H1 (cell line): ENCODE results near the gene ELAVL2. TPM values are rescaled to one million over a fixed set of nuclear protein-coding genes. Genes with fewer than 3 reads are reported as not detected.

Experiments used
- CTCF ChIA-PET: fragments of 300-600 bp; sonication (Branson Sonifier 250); formaldehyde crosslinking; loops from one replicate; lab custom pipeline; 2021; ENCODE audit not compliant: partially characterized antibody; lab: Charles Lee
- POLR2A ChIA-PET: fragments of 300-600 bp; sonication (Branson Sonifier 250); formaldehyde crosslinking; loops from one replicate; lab custom pipeline; 2021; ENCODE audit warnings: inconsistent platforms; ENCODE audit not compliant: partially characterized antibody; lab: Charles Lee
- DNase-seq, 2 experiments: peaks; one replicate each; pipeline versions ENCODE4 v3.0.0 to v3.0.0-alpha.2; 2010 to 2022; ENCODE audit warnings: low spot score in 2 of 2, low read depth in 1 of 2, mixed read lengths in 1 of 2
- FAIRE-seq: peaks from 2 replicates; lab custom pipeline; 2011; peaks lifted over from hg19 to GRCh38; lab: Jason Lieb, UNC
- H2AFZ ChIP-seq: 2 replicates; pipeline ENCODE4 v1.8.1; 2012; ENCODE audit warnings: low read length, inconsistent platforms
- H2AK5ac ChIP-seq: 2 replicates; pipeline ENCODE4 v1.6.1; 2013; ENCODE audit warnings: low read depth, low read length
- H2BK120ac ChIP-seq: replicated peaks from 2 replicates; pipeline ENCODE3; 2013; ENCODE audit warnings: low read depth, low read length, inconsistent platforms
- H2BK12ac ChIP-seq: 2 replicates; pipeline ENCODE4 v1.6.1; 2013; ENCODE audit warnings: low read depth, low read length
- H2BK15ac ChIP-seq: 2 replicates; pipeline ENCODE4 v1.6.1; 2013; ENCODE audit warnings: low read length
- H2BK20ac ChIP-seq: 2 replicates; pipeline ENCODE4 v1.6.1; 2013; ENCODE audit warnings: low read length
- H2BK5ac ChIP-seq: 2 replicates; pipeline ENCODE4 v1.6.1; 2013; ENCODE audit warnings: low read depth, low read length
- H3K14ac ChIP-seq: 2 replicates; pipeline ENCODE4 v1.6.1; 2013; ENCODE audit warnings: inconsistent platforms; ENCODE audit not compliant: insufficient read length
- H3K18ac ChIP-seq: 2 replicates; pipeline ENCODE4 v1.6.1; 2013; ENCODE audit warnings: low read length; ENCODE audit errors: extremely low read depth
- H3K23ac ChIP-seq: 2 replicates; pipeline ENCODE4 v1.6.1; 2013; ENCODE audit warnings: inconsistent platforms; ENCODE audit not compliant: insufficient read length
- H3K23me2 ChIP-seq: 2 replicates; pipeline ENCODE4 v1.6.1; 2013; ENCODE audit warnings: low read depth, low read length
- H3K27ac ChIP-seq: 2 replicates; pipeline ENCODE4 v1.6.1; 2011; ENCODE audit warnings: low read depth, low read length, inconsistent platforms
- H3K27me3 ChIP-seq, 4 experiments: replicated peaks in 1 of 4; 1 replicate in 1 of 4; 2 replicates in 3 of 4; pipeline versions ENCODE4 v1.6.1 to v1.8.1; 2011 to 2013; ENCODE audit warnings: low read length in 3 of 4, mild to moderate bottlenecking in 3 of 4, inconsistent platforms in 2 of 4, mixed read lengths in 2 of 4, moderate library complexity in 1 of 4; ENCODE audit not compliant: control insufficient read depth in 3 of 4, insufficient read depth in 3 of 4; ENCODE audit errors: extremely low read depth in 1 of 4
- H3K36me3 ChIP-seq, 4 experiments: 2 replicates each; pipeline versions ENCODE4 v1.6.1 to v1.8.1; 2011 to 2013; ENCODE audit warnings: mild to moderate bottlenecking in 4 of 4, low read length in 3 of 4, moderate library complexity in 2 of 4, control low read depth in 1 of 4, inconsistent platforms in 1 of 4; ENCODE audit not compliant: insufficient read depth in 4 of 4, control insufficient read depth in 2 of 4
- H3K4ac ChIP-seq: replicated peaks from 2 replicates; pipeline ENCODE3; 2013; ENCODE audit warnings: low read length, low read depth, mixed read lengths, inconsistent platforms; ENCODE audit not compliant: insufficient read length
- H3K4me1 ChIP-seq, 4 experiments: replicated peaks in 1 of 4; 1 replicate in 1 of 4; 2 replicates in 3 of 4; pipeline versions ENCODE4 v1.6.1 to v1.8.1; 2011 to 2013; ENCODE audit warnings: low read length in 3 of 4, inconsistent platforms in 2 of 4, mixed read lengths in 1 of 4; ENCODE audit not compliant: insufficient read depth in 4 of 4, control insufficient read depth in 3 of 4
- H3K4me2 ChIP-seq, 2 experiments: 2 replicates each; pipeline versions ENCODE4 v1.6.1 to v1.8.1; 2011 to 2013; ENCODE audit warnings: low read depth in 2 of 2, low read length in 2 of 2, control low read depth in 1 of 2, inconsistent platforms in 1 of 2, mild to moderate bottlenecking in 1 of 2; ENCODE audit not compliant: insufficient read depth in 1 of 2
- H3K4me3 ChIP-seq, 4 experiments: fragments of 200-600, 300-600 bp in 1 of 4; sonication (generic), shearing (Covaris generic), sonication (Bioruptor Twin) in 1 of 4; 2 replicates each; pipeline versions ENCODE4 v1.5.1 to v1.8.1; 2011 to 2016; ENCODE audit warnings: low read length in 4 of 4, low read depth in 3 of 4, control low read depth in 2 of 4, inconsistent platforms in 2 of 4, mild to moderate bottlenecking in 2 of 4, mixed read lengths in 1 of 4, moderate library complexity in 1 of 4; ENCODE audit not compliant: insufficient read depth in 2 of 4; ENCODE audit errors: extremely low read depth in 1 of 4
- H3K56ac ChIP-seq: replicated peaks from 2 replicates; pipeline ENCODE3; 2013; ENCODE audit warnings: low read depth, mild to moderate bottlenecking, mixed read lengths, low read length, inconsistent platforms; ENCODE audit not compliant: insufficient read length
- H3K79me1 ChIP-seq: 2 replicates; pipeline ENCODE4 v1.6.1; 2013; ENCODE audit warnings: low read depth, low read length, control low read depth
- H3K79me2 ChIP-seq, 2 experiments: 2 replicates each; pipeline versions ENCODE4 v1.6.1 to v1.8.1; 2012 to 2013; ENCODE audit warnings: low read length in 2 of 2, mild to moderate bottlenecking in 2 of 2, inconsistent platforms in 1 of 2; ENCODE audit not compliant: insufficient read depth in 2 of 2, control insufficient read depth in 1 of 2
- H3K9ac ChIP-seq, 4 experiments: replicated peaks in 1 of 4; 1 replicate in 1 of 4; 2 replicates in 3 of 4; pipeline versions ENCODE4 v1.6.1 to v1.8.1; 2011 to 2013; ENCODE audit warnings: low read depth in 3 of 4, low read length in 3 of 4, control low read depth in 2 of 4, mild to moderate bottlenecking in 2 of 4, moderate library complexity in 2 of 4, inconsistent platforms in 1 of 4; ENCODE audit errors: extremely low read depth in 1 of 4
- H3K9me3 ChIP-seq, 2 experiments: 2 replicates each; pipeline versions ENCODE4 v1.6.1 to v1.8.1; 2012 to 2013; ENCODE audit warnings: mild to moderate bottlenecking in 2 of 2, moderate library complexity in 2 of 2, control low read depth in 1 of 2, inconsistent platforms in 1 of 2, low read depth in 1 of 2, low read length in 1 of 2, mixed read lengths in 1 of 2; ENCODE audit not compliant: insufficient read depth in 2 of 2
- H4K20me1 ChIP-seq, 2 experiments: replicated peaks in 1 of 2; 2 replicates each; pipeline versions ENCODE3 to v1.8.1; 2011 to 2013; ENCODE audit warnings: inconsistent platforms in 2 of 2, low read length in 2 of 2, mild to moderate bottlenecking in 1 of 2; ENCODE audit not compliant: insufficient read depth in 2 of 2, control insufficient read depth in 1 of 2
- H4K5ac ChIP-seq: 2 replicates; pipeline ENCODE4 v1.6.1; 2013; ENCODE audit warnings: low read length, low read depth, mixed read lengths, inconsistent platforms; ENCODE audit not compliant: insufficient read length
- H4K8ac ChIP-seq: 2 replicates; pipeline ENCODE4 v1.8.0; 2013; ENCODE audit warnings: mild to moderate bottlenecking, moderate library complexity, low read length, inconsistent platforms; ENCODE audit not compliant: insufficient read depth; ENCODE audit errors: extremely low read depth
- H4K91ac ChIP-seq: replicated peaks from 2 replicates; pipeline ENCODE3; 2013; ENCODE audit warnings: low read length, mixed read lengths, inconsistent platforms; ENCODE audit not compliant: insufficient read length
- CTBP2 ChIP-seq: IDR thresholded peaks from 2 replicates; pipeline ENCODE4 v1.7.0; 2011; ENCODE audit warnings: borderline replicate concordance, mild to moderate bottlenecking, moderate library complexity, mixed read lengths, low read length; ENCODE audit not compliant: insufficient read depth, insufficient read length
- E2F6 ChIP-seq: IDR thresholded peaks from 2 replicates; pipeline ENCODE4 v1.6.1; 2012; ENCODE audit warnings: inconsistent platforms
- KDM4A ChIP-seq: IDR thresholded peaks from one replicate; pipeline ENCODE4 v1.7.1; 2012; ENCODE audit warnings: low read depth, mild to moderate bottlenecking, moderate library complexity, low read length, inconsistent platforms; ENCODE audit not compliant: severe bottlenecking
- MAX ChIP-seq: IDR thresholded peaks from 2 replicates; pipeline ENCODE4 v1.6.1; 2012; ENCODE audit warnings: inconsistent platforms
- RBBP5 ChIP-seq: IDR thresholded peaks from 2 replicates; pipeline ENCODE4 v1.7.1; 2012; ENCODE audit warnings: low read depth, mild to moderate bottlenecking, inconsistent platforms, low read length, moderate library complexity, borderline replicate concordance
- RNF2 ChIP-seq: fragments of 200-900, 300-1000 bp; sonication (generic); IDR thresholded peaks from 2 replicates; pipeline ENCODE4 v1.7.1; 2016; ENCODE audit warnings: borderline replicate concordance, low read depth, mild to moderate bottlenecking, antibody characterized with exemption, low read length; ENCODE audit not compliant: poor library complexity, severe bottlenecking; ENCODE audit errors: missing control alignments
- SIN3A ChIP-seq, 2 experiments: IDR thresholded peaks in 1 of 2; conservative IDR thresholded peaks in 1 of 2; 2 replicates each; pipeline ENCODE4 v1.6.1; 2011 to 2012; ENCODE audit warnings: low read length in 2 of 2, improper control_type of control experiment in 1 of 2, low read depth in 1 of 2, mild to moderate bottlenecking in 1 of 2
- WGBS, 2 experiments: shearing (Covaris generic) in 1 of 2; methylation state at CpG; one replicate each; pipeline versions ENCODE4 v1.1.6 to v1.1.7; 2013 to 2015; ENCODE audit warnings: low lambda C conversion rate in 2 of 2, mixed read lengths in 2 of 2, inconsistent platforms in 1 of 2, low coverage in 1 of 2, missing lambda C conversion rate in 1 of 2; ENCODE audit not compliant: insufficient replicate concordance in 2 of 2, insufficient coverage in 1 of 2, insufficient read length in 1 of 2; ENCODE audit errors: extremely low coverage in 1 of 2, missing lambda C conversion rate in 1 of 2; 5-methylcytosine and 5-hydroxymethylcytosine counted together
- polyA plus RNA-seq, 7 experiments: library from polyadenylated mRNA; depleted of rRNA in 3 of 7; stranded (reverse) in 5 of 7; unstranded in 2 of 7; fragments of >200 nt in 5 of 7; fragments of 200-250 nt in 2 of 7; gene quantifications; 1 replicate in 5 of 7; 2 replicates in 1 of 7; 4 replicates in 1 of 7; pipeline versions ENCODE4 v1.2.1 to v1.2.3, GENCODE V29; 2011 to 2013; ENCODE audit warnings: missing spikeins in 2 of 7, mixed read lengths in 2 of 7
- total RNA-seq: library from RNA; stranded (reverse); fragmentation: NEBNext Ultra II Directional; extraction: Animal tissue kit (Norgen Biotek cat#: 25700); gene quantifications from 2 replicates; pipeline ENCODE4 v1.2.1, GENCODE V29; 2021

ELAVL2 gene
- total and polyA plus RNA-seq, 2 of the 8 experiments (the other 6 are each of a cell fraction or from before 2014, with no cell fraction given), result 4.9 to 21.9 TPM

GRCh38 chr9:23822261-23823169 is 3.5 kb downstream of the ELAVL2 start:
- peak overlapping the region; percentile 97 to 98 for H3K4me2 ChIP-seq
- H2BK20ac ChIP-seq, result no peak overlapping the region
- H3K9ac ChIP-seq, result no peak overlapping the region; a peak in 1 of 7 replicates
- POLR2A ChIA-PET, result interaction anchor here (0.6 to 2.5 kb wide), 6 partner anchors 9 to 252 kb away, joined by 3 to 12 read pairs (median 5); no protein-coding TSS in a partner anchor
- CTCF ChIA-PET, result interaction anchor here (0.7 to 1.4 kb wide), 2 partner anchors 90 to 192 kb away, joined by 3 to 4 read pairs; no protein-coding TSS in a partner anchor
- no peak overlapping the region for H3K14ac ChIP-seq
- no peak overlapping the region for H3K4ac ChIP-seq
- no peak overlapping the region for H4K5ac ChIP-seq
- H3K4me1 ChIP-seq, result peaks cover 2 to 11% (median 9%) of the 10 kb centered on the region in 4 experiments; a peak in 5 of 7 replicates
- H3K79me2 ChIP-seq, result peaks cover 13 to 45% of the 10 kb centered on the region in 2 experiments
- peaks cover 3 to 19% of the 10 kb centered on the region in 2 experiments for H4K20me1 ChIP-seq
- peaks cover 5 to 28% (median 17%) of the 10 kb centered on the region in 4 experiments; a peak in 6 of 7 replicates for H3K27me3 ChIP-seq
- FAIRE-seq (no peak), DNase-seq (peak in 1 of 2 experiments; percentile 78)
- peak overlapping the region; percentile 39; the same call in 1 of the 2 replicates for H3K18ac ChIP-seq
- no peak overlapping the region for H2BK12ac ChIP-seq
- peak overlapping the region; percentile 75 for H4K8ac ChIP-seq
- H3K4me3 ChIP-seq, result peak overlapping the region; percentile 61 to 79 (median 66)
- no peaks in the 10 kb centered on the region; the same call in 1 of the 2 replicates for H3K79me1 ChIP-seq
- WGBS, 2 experiments, result 1% methylated on average over 43 of the region's 46 CpGs; no CpG with 5 or more reads in 1 of the 2 experiments
- H4K91ac ChIP-seq, result no peak overlapping the region
- H2BK15ac ChIP-seq, result no peak overlapping the region
- H3K9me3 ChIP-seq, result no peaks in the 10 kb centered on the region
- H2BK120ac ChIP-seq, result no peak overlapping the region
- peak overlapping the region; percentile 17 for H3K56ac ChIP-seq
- H2BK5ac ChIP-seq, result no peak overlapping the region
- no peak overlapping the region for H2AK5ac ChIP-seq
- H3K23ac ChIP-seq, result no peak overlapping the region
- no peak overlapping the region for H3K27ac ChIP-seq
- H2AFZ ChIP-seq, result no peak overlapping the region
- H3K23me2 ChIP-seq, result peaks cover 47% of the 10 kb centered on the region
- no peaks in the 10 kb centered on the region for H3K36me3 ChIP-seq
- TF ChIP-seq RNF2, result peak; percentile 61
- TF ChIP-seq CTBP2, result no peak
- peak; percentile 65 for TF ChIP-seq KDM4A
- peak; percentile 26 to 31; a peak in 1 of 4 replicates for TF ChIP-seq SIN3A (conservative IDR thresholded peaks at IDR 0.05 in 1 of 2, IDR thresholded peaks at IDR 0.05 in 1 of 2; ENCODE audit: low read depth in 1 of 2, low read length in 2 of 2)
- peak; percentile 76; the same call in 1 of the 2 replicates for TF ChIP-seq E2F6
- TF ChIP-seq RBBP5, result 0 out of 2 replicates have a peak, but pooled peaks have one; percentile 56
- peak; percentile 72; the same call in 1 of the 2 replicates for TF ChIP-seq MAX
